Uterus (tissue), 2 donors: ENCODE data around the gene NINL.

Experiments
- POLR2A ChIP-seq, 2 donors: fragments of 450-650 bp; IDR thresholded peaks; one replicate each; pipeline ENCODE4 v1.6.1; 2016; ENCODE audit warnings: antibody characterized with exemption in 2 of 2, mild to moderate bottlenecking in 1 of 2, moderate library complexity in 1 of 2
- TF ChIP-seq, protein P1 (sequence below), 4 experiments: fragments of 200-600 bp in 2 of 4; fragments of 450-650 bp in 2 of 4; sonication (generic) in 2 of 4; IDR thresholded peaks; one replicate each; pipeline ENCODE4 v1.5.1; 2016 to 2019; ENCODE audit warnings: antibody characterized with exemption in 4 of 4, mild to moderate bottlenecking in 2 of 4, moderate library complexity in 1 of 4

DNA sequence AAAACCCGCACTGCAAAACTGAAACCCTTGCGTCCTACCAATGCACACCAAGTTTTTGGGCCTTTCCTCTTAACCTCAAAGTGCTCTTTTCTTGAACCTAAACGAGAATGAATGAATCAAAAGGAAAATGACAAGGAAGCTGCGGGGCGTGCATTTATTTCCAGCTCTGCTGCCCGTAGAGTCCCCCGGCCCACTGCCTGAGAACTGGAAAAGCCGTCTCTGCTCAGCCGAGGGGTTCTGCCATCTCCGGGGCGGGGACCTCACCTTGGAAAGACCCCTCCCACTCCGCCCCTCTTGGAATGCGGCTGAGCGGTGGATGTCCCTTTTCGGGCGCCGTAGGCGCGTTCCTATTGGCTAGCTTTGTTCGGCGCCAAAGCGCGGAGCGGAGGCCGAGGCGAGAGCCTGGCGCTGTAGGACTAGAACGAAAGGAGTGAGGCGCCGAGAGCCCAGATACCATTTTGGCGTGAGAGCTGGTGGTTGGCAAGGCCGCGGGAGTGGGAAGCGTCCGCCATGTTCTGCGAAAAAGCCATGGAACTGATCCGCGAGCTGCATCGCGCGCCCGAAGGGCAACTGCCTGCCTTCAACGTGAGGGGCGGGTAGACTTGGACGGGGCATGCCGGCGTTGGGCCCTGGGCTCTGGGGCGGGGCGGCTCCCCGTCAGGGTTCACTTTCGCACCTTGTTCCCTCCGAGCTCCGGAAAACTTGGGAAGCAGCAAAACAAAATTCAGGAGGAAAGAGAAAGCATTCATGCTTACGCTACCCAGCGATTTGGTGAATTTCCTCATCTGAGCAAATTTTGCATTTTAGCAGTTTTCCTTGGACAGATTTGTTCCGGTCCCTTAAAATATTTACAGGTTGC lies 177.8 kb downstream of the NINL start, which contains the start of gene GINS1:
- TF ChIP-seq, protein P1, sequence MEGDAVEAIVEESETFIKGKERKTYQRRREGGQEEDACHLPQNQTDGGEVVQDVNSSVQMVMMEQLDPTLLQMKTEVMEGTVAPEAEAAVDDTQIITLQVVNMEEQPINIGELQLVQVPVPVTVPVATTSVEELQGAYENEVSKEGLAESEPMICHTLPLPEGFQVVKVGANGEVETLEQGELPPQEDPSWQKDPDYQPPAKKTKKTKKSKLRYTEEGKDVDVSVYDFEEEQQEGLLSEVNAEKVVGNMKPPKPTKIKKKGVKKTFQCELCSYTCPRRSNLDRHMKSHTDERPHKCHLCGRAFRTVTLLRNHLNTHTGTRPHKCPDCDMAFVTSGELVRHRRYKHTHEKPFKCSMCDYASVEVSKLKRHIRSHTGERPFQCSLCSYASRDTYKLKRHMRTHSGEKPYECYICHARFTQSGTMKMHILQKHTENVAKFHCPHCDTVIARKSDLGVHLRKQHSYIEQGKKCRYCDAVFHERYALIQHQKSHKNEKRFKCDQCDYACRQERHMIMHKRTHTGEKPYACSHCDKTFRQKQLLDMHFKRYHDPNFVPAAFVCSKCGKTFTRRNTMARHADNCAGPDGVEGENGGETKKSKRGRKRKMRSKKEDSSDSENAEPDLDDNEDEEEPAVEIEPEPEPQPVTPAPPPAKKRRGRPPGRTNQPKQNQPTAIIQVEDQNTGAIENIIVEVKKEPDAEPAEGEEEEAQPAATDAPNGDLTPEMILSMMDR (IDR thresholded peaks at IDR 0.05), result no peak
- peak in 1 of 2 donors; percentile 15 for TF ChIP-seq POLR2A (IDR thresholded peaks at IDR 0.05)
